HCT116 (cell line): ENCODE data around the gene GLYATL3. TPM values are rescaled to one million over a fixed set of nuclear protein-coding genes. Genes with fewer than 3 reads are reported as not detected.

ENCODE experiments used
- ATAC-seq: fragments of 200-7000 bp; cut with Tn5 transposase; 2 replicates; pipeline ENCODE4 v1.9.1; 2020; ENCODE audit warnings: mild to moderate bottlenecking, moderate library complexity
- BruUV-seq: library from RNA; stranded (reverse); fragments of 400-500 nt; replicated peaks from 2 replicates; lab custom pipeline; 2021; lab: Mats Ljungman, UMichigan
- CTCF ChIA-PET: fragments of 300-600 bp; sonication (Branson Sonifier 250); formaldehyde crosslinking; loops from one replicate; lab custom pipeline; 2021; ENCODE audit warnings: antibody characterized with exemption; lab: Charles Lee
- POLR2A ChIA-PET: fragments of 300-600, 350-600 bp; sonication (Branson Sonifier 250); formaldehyde crosslinking; loops from one replicate; lab custom pipeline; 2021; ENCODE audit warnings: antibody characterized with exemption; lab: Charles Lee
- RAD21 ChIA-PET, 2 experiments: fragments of 300-600 bp; sonication (Branson Sonifier 250); formaldehyde crosslinking; loops; one replicate each; lab custom pipeline; 2023; ENCODE audit warnings: low total read pairs in 2 of 2; ENCODE audit not compliant: uncharacterized antibody in 2 of 2, unreplicated experiment in 2 of 2, low non-redundant PET in 1 of 2; lab: Charles Lee
- DNase-seq: peaks from one replicate; pipeline ENCODE4 v3.0.0-alpha.2; 2010; ENCODE audit warnings: low read depth, low spot score
- H2AFZ ChIP-seq: fragments of 200-600 bp; shearing (Covaris generic), sonication (generic); 2 replicates; pipeline ENCODE4 v1.6.1; 2017; ENCODE audit warnings: low read depth, mixed run types, mixed read lengths, antibody characterized with exemption, low read length; ENCODE audit not compliant: poor library complexity, severe bottlenecking
- H3K27ac ChIP-seq: 2 replicates; pipeline ENCODE4 v1.5.1; 2012; ENCODE audit warnings: low read depth, low read length
- H3K27me3 ChIP-seq: fragments of 200-600 bp; sonication (generic); 2 replicates; pipeline ENCODE4 v1.6.1; 2016; ENCODE audit warnings: mixed run types, low read length, mixed read lengths; ENCODE audit not compliant: insufficient read depth
- H3K36me3 ChIP-seq, 2 experiments: fragments of 200-500 bp in 1 of 2; fragments of 200-600 bp in 1 of 2; sonication (Bioruptor generic) in 1 of 2; sonication (generic) in 1 of 2; 2 replicates each; pipeline versions ENCODE4 v1.5.1 to v1.6.1; 2014 to 2016; ENCODE audit warnings: low read length in 2 of 2, inconsistent platforms in 1 of 2, mixed read lengths in 1 of 2, mixed run types in 1 of 2; ENCODE audit not compliant: insufficient read depth in 2 of 2, control insufficient read depth in 1 of 2
- H3K4me1 ChIP-seq, 2 experiments: fragments of 200-600 bp in 1 of 2; sonication (generic) in 1 of 2; 2 replicates each; pipeline versions ENCODE4 v1.5.1 to v1.6.1; 2012 to 2017; ENCODE audit warnings: low read length in 2 of 2, inconsistent platforms in 1 of 2, mild to moderate bottlenecking in 1 of 2, mixed read lengths in 1 of 2, mixed run types in 1 of 2, moderate library complexity in 1 of 2; ENCODE audit not compliant: insufficient read depth in 2 of 2, control insufficient read depth in 1 of 2
- H3K4me2 ChIP-seq: fragments of 200-600 bp; sonication (generic); 2 replicates; pipeline ENCODE4 v1.6.1; 2017; ENCODE audit warnings: mixed run types, low read length, mixed read lengths
- H3K4me3 ChIP-seq, 2 experiments: fragments of 200-600 bp in 1 of 2; sonication (generic) in 1 of 2; replicated peaks in 1 of 2; 2 replicates each; pipeline ENCODE4 v1.5.1; 2011 to 2016; ENCODE audit warnings: low read length in 2 of 2, control low read depth in 1 of 2, low read depth in 1 of 2, mild to moderate bottlenecking in 1 of 2, mixed read lengths in 1 of 2, mixed run types in 1 of 2
- H3K79me2 ChIP-seq: fragments of 200-600 bp; sonication (generic); 2 replicates; pipeline ENCODE4 v1.6.1; 2017; ENCODE audit warnings: mild to moderate bottlenecking, mixed run types, low read length, moderate library complexity, mixed read lengths; ENCODE audit not compliant: insufficient read depth
- H3K9ac ChIP-seq: fragments of 200-600 bp; sonication (generic); 2 replicates; pipeline ENCODE4 v1.6.1; 2016; ENCODE audit warnings: low read length, mixed read lengths
- H3K9me2 ChIP-seq: fragments of 200-600 bp; sonication (generic), shearing (Covaris generic); 2 replicates; pipeline ENCODE4 v1.6.1; 2017; ENCODE audit warnings: mixed run types, mild to moderate bottlenecking, moderate library complexity; ENCODE audit not compliant: insufficient read depth
- H3K9me3 ChIP-seq, 2 experiments: fragments of 200-500 bp in 1 of 2; fragments of 200-600 bp in 1 of 2; sonication (Bioruptor generic) in 1 of 2; sonication (generic) in 1 of 2; 2 replicates each; pipeline ENCODE4 v1.6.1; 2014 to 2017; ENCODE audit warnings: low read length in 2 of 2, mixed read lengths in 2 of 2, inconsistent platforms in 1 of 2, low read depth in 1 of 2, mild to moderate bottlenecking in 1 of 2, mixed run types in 1 of 2, moderate library complexity in 1 of 2; ENCODE audit not compliant: control insufficient read depth in 1 of 2, insufficient read depth in 1 of 2
- H4K20me1 ChIP-seq: fragments of 200-600 bp; sonication (generic), shearing (Covaris generic); 2 replicates; pipeline ENCODE4 v1.6.1; 2017; ENCODE audit warnings: mixed run types, mild to moderate bottlenecking, moderate library complexity; ENCODE audit not compliant: insufficient read depth
- JUND ChIP-seq: IDR thresholded peaks from 2 replicates; pipeline ENCODE4 v1.6.1; 2012
- POLR2A ChIP-seq: IDR thresholded peaks from 2 replicates; pipeline ENCODE4 v1.7.0; 2011; ENCODE audit warnings: borderline replicate concordance; ENCODE audit not compliant: insufficient read depth, insufficient read length; ENCODE audit errors: extremely low read depth
- REST ChIP-seq: IDR thresholded peaks from 2 replicates; pipeline ENCODE4 v1.6.1; 2012; ENCODE audit warnings: low read depth
- TCF7L2 ChIP-seq: IDR thresholded peaks from 2 replicates; pipeline ENCODE4 v1.7.0; 2011; ENCODE audit warnings: borderline replicate concordance, inconsistent platforms; ENCODE audit not compliant: insufficient read depth, insufficient read length; ENCODE audit errors: extremely low read depth
- intact Hi-C: fragments of 100-400 bp; cut with micrococcal nuclease; formaldehyde crosslinking; loops from 2 replicates; pipeline ENCODE4 v1.10.0; 2022
- total RNA-seq: library from RNA; stranded (reverse); gene quantifications from one replicate; pipeline ENCODE4 v1.2.1, GENCODE V29; 2021; ENCODE audit not compliant: unreplicated experiment

Gene GLYATL3
- total RNA-seq, 1 experiment from 2014 or later = not detected

- no peaks in the 10 kb centered on the region for H3K36me3 ChIP-seq
- no peaks in the 10 kb centered on the region for H3K27me3 ChIP-seq
- H3K79me2 ChIP-seq = no peaks in the 10 kb centered on the region
- H2AFZ ChIP-seq = no peak overlapping the region
- H3K9me2 ChIP-seq = no peaks in the 10 kb centered on the region
- RAD21 ChIA-PET = no interaction called here
- no peaks in the 10 kb centered on the region for H3K9me3 ChIP-seq
- H4K20me1 ChIP-seq = no peaks in the 10 kb centered on the region
- H3K4me1 ChIP-seq = peaks cover 0 to 6% of the 10 kb centered on the region in 2 experiments; a peak in 2 of 4 replicates
- CTCF ChIA-PET = no interaction called here
- no TSS peak for BruUV-seq
- no peak overlapping the region for H3K9ac ChIP-seq
- H3K4me2 ChIP-seq = no peak overlapping the region
- DNase-seq (no peak), ATAC-seq (no peak)
- no peak overlapping the region for H3K4me3 ChIP-seq
- no peak overlapping the region for H3K27ac ChIP-seq
- TF ChIP-seq JUND = no peak
- no peak for TF ChIP-seq REST
- no peak for TF ChIP-seq TCF7L2
- TF ChIP-seq POLR2A = no peak
- intact Hi-C loops = loop anchor here (5.0 kb wide), 1 partner anchor 92 kb away; no protein-coding TSS in a partner anchor
- POLR2A ChIA-PET = no interaction called here
Observed at GRCh38 chr6:49530141-49530776, 30.5 kb downstream of the GLYATL3 start.
